AG10803 (cell line): Measurements from ENCODE around the gene FNBP1.
A peak's percentile ranks its signal among the peaks of the same experiment; 100 is the strongest.
"Not testable (repeated sequence)": the region's sequence is repeated elsewhere in the genome, so short reads cannot be mapped to it uniquely, and the experiment has no call there.

ENCODE experiments used
- DNase-seq: peaks from one replicate; pipeline ENCODE4 v3.0.0; 2010; ENCODE audit warnings: low read depth
- H3K4me3 ChIP-seq: 2 replicates; pipeline ENCODE4 v1.5.1; 2011; ENCODE audit warnings: mild to moderate bottlenecking, low read length, control low read depth
- TF ChIP-seq, protein P1 (sequence below): conservative IDR thresholded peaks from 2 replicates; pipeline ENCODE4 v1.5.1; 2011; ENCODE audit warnings: mild to moderate bottlenecking, low read length, control low read depth, inconsistent platforms

FNBP1 gene

DNA sequence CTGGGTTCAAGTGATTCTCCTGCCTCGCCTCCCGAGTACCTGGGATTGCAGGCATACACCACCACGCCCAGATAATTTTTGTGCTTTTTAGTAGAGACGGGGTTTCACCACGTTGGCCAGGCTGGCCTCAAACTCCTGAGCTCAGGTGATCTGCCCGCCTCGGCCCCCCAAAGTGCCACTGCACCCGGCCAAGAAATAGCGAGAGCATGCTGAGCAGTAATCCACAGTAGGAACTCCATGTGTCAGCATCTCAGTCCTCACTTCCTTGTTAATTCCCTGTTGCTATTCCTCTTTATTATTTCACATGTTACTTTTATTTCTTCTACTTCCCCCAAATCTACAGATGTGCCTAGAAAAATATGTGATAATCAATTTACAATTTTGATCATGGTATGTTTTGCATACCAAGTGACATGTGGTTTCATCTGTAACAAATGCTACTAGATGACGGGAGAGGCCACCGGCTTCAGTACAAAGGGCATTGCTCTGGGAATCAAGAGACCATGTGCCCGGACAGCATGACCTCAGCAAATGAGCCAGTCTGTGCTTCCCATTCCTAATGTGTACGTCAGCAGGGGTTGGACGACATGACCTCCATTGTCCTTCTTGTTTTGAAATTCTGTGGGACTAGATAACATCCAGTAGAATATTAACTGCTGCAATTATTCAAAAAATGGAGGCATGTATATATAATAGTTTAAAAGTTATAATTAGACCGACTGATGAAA, 61.6 kb downstream of the FNBP1 start:
- no peak overlapping the region for H3K4me3 ChIP-seq
- no peak for DNase-seq
- TF ChIP-seq, protein P1, sequence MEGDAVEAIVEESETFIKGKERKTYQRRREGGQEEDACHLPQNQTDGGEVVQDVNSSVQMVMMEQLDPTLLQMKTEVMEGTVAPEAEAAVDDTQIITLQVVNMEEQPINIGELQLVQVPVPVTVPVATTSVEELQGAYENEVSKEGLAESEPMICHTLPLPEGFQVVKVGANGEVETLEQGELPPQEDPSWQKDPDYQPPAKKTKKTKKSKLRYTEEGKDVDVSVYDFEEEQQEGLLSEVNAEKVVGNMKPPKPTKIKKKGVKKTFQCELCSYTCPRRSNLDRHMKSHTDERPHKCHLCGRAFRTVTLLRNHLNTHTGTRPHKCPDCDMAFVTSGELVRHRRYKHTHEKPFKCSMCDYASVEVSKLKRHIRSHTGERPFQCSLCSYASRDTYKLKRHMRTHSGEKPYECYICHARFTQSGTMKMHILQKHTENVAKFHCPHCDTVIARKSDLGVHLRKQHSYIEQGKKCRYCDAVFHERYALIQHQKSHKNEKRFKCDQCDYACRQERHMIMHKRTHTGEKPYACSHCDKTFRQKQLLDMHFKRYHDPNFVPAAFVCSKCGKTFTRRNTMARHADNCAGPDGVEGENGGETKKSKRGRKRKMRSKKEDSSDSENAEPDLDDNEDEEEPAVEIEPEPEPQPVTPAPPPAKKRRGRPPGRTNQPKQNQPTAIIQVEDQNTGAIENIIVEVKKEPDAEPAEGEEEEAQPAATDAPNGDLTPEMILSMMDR, result no peak

DNA sequence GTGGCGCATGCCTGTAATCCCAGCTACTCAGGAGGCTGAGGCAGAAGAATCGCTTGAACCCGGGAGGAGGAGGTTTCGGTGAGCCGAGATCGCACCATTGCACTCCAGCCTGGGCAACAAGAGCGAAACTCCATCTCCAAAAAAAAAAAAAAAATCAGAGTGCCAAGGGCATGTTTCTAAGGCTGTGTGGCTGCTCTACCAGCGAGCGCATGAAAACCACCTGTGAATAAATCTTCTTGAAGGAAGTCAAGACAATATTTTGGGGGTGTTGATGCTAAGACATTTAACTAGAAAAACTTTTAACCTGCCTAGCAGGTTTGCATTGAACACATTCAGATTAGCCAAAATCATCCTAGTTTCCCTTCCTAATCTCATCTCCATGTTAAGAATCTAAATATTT, 62.8 kb downstream of the FNBP1 start:
- H3K4me3 ChIP-seq, DNase-seq: not testable (repeated sequence)

DNA sequence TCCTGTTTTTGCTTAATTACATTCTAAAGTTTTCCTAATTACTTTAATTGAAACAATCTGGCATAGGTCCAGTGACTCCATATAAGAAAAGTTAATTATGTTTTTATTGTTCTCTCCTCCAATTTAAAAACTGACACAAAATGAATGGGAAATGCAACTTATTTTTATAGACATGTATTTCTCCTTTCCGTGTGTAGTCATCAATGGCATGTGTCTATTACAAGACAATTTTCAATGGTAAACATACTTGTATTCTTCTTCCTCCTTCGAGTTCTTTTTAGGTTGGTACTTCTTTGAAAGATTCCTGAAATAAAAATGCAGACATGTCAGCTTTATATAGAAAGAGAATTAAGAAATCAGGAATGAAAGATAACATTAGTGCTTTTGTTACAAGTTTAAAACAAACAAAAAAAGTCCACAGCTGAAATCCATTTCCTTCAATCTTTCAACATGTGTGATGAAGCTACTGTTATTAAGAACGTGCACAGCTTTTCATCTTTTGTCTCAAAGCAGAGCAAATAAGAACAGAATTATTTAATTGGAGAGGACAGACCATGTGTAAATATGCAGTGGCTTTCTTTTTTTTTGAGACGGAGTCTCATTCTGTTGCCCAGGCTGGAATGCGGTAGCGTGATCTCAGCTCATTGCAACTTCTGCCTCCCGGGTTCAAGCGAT, 63.8 kb downstream of the FNBP1 start:
- no peak overlapping the region for H3K4me3 ChIP-seq
- TF ChIP-seq, protein P1, result no peak
- peak; percentile 48 for DNase-seq

DNA sequence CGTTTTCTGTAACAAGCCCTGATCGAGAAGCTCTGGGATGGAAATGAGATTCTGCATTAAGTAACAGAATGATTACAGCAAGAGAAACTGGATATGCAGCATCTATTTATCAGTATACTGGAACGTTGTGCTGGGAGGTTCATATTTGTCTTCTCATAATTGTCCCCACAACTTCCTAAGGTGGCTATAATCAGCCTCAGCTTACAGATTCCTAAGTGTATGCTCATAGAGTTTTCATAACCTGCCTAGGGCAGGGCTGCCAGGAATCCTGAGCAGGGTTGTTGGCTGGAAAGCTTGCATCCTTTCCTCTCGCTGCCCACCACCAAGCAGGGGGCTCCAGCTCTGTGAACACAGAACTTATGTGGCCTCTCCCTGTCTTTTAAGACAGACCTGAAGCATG, 70.2 kb downstream of the FNBP1 start:
- no peak overlapping the region for H3K4me3 ChIP-seq
- no peak for DNase-seq
- TF ChIP-seq, protein P1, result no peak

DNA sequence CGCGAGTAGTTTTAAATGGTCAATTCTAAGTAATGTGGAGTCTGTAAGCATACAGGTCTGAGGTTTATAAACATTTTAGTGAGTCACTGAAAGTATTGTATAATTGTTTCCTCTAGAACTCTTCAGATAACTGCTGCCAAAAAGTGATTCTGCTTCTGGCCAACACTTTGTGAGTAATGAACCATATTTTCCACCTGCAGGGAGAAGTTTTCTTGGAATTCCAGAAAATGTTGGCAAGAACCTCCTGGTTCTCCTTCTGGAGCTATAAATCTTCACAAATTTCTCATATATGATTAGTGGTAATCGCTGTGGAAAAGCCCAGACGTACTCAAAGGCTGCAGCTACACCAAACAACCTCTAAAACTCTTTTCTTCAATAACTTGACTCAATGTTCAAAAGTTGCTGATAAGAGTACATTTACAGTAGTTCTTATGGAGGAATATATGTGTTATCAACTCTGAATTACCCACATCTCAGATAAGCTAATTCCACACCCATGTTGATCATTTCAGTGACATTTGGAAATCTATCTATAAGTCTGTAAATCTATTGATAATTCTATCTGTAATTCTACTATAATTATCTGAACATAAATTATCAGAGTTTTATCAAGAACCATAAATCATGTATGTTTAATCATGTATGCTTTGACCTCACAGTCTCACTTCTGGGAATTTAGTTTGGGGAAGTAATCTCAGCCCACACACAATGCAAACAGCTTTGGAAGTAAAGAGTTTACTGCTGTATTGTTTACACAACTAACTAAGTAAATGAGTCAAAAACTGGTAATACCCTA, 74.1 kb downstream of the FNBP1 start:
- no peak overlapping the region for H3K4me3 ChIP-seq

DNA sequence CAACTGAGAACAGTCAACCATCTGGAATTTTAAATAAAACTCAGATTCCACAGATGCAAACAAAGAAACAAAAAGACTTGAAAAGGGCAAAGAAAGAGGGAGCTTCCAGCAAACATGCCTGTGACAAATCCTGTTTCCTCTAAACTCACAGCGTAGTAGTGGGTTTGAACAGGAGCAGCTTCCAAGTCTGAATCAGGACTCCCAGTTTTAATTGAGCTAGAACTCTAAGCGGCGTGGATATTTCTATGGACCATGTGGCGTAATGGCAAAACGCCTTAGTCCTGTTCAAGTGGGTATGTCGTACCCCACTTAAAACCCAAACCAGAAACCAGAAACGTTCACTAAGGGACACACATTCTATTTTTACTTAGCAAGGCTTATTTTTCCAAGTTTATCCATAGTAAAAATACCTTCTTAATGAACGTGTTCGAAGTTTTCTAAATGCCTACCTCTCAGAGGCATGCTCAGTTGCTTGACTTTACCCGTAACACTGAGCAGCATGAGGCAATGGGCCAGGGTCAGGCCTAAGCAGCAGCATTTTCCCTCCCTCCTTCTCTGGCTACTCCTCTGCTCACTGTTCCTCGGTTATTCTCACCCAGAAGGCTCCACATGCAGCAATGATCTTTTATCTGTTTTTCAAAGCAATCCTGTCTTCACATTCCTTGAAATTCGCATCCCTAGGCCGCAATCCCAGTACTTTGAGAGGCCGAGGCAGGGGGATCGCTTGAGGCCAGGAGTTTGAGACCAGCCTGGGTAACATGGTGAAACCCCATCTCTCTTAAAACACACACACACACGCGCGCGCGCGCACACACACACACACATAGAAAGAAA, 77.9 kb downstream of the FNBP1 start:
- TF ChIP-seq, protein P1, result no peak
- H3K4me3 ChIP-seq, result no peak overlapping the region
- DNase-seq, result peak; percentile 92

More for the DNA sequence above, 74.1 kb downstream of the FNBP1 start:
- TF ChIP-seq, protein P1, result no peak
- DNase-seq, result peak; percentile 94
